Stimulated activated CD4-positive, alpha-beta T cell treated with anti-CD3 and anti-CD28 coated beads, Interleukin-12 subunit alpha, Interleukin-12 subunit beta, amount 100 ng/mL, for 4 hours (primary cell): ENCODE results near the gene TERB1.
"Not testable (repeated sequence)": the region's sequence is repeated elsewhere in the genome, so short reads cannot be mapped to it uniquely, and the experiment has no call there.

ENCODE experiments used
- DNase-seq: peaks from one replicate; pipeline ENCODE4 v3.0.0-alpha.2; 2020

The TERB1 gene

DNA sequence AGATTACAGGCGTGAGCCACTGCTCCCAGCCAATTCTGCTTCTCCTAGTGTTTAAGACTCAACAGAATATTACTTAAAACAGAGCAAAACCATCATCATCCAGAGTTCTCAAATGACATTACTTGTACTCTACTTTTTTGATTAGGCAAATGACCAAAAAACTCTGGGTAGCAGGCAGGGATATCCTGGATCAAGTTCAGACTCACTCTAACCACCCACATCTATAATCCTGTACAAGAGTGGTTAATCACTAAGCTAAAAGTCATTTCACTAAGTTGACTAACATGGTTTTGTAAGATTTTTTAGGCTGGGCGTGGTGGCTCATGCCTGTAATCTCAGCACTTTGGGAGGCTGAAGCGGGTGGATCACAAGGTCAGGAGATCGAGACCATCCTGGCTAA lies 22.6 kb upstream of the TERB1 start:
- DNase-seq = no peak

GRCh38 chr16:66814734-66815133 lies 13.3 kb upstream of the TERB1 start:
- DNase-seq = no peak

DNA sequence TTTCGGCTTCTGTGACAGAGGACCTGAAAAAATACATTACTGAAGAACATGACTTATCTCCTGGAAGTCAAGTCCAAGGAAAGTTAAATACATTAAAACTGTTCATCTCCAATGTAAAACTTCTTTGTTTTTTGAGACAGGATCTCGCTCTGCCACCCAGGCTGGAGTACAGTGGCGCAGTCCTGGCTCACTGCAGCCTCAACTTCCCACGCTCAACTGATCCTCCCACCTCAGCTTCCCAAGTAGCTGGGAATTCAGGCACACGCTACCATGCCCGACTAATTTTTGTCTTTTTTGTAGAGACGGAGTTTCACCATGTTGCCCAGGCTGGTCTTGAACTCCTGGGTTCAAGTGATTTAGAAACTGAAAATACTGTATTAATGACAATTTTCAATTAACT lies 9.7 kb upstream of the TERB1 start:
- DNase-seq = no peak

GRCh38 chr16:66810391-66810790 lies 9.0 kb upstream of the TERB1 start:
- DNase-seq = no peak

DNA sequence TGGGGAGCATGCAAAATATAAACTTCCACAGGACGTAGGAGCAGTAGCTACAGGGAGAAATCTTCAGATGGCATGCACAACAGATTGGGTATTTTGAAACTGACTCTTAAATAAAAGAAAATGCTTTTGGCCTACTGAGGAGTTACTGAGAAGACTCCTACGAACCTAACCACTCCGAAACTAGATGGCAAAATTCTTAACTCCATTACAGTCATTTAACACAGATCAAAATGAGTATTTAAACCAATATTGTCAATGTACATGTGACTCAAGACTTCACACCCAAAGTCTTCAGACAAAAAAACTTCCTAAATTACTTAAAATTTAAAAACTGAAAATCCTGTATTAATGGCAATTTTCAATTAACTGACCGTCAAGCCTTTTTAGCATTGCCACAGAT lies 8.4 kb upstream of the TERB1 start:
- DNase-seq = no peak

DNA sequence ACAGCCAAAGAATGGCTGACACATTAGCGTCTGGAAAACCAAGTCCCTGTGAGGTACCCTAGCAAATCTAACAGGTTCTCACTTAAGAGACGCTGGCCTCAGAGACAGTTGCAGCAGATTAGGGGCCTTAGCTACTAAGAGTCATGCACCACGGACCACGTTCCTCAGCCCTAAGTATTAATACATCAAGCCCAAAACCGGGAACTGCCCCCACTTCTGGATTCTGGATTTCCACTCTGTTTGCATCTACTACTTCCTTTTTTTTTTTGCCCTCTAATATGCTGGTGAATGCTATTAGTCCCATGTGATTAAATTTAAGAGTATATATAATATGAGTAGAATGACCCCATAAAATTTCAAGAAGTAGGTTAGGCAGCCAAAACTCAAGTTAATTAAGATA lies 775 bp upstream of the TERB1 start:
- DNase-seq = no peak

DNA sequence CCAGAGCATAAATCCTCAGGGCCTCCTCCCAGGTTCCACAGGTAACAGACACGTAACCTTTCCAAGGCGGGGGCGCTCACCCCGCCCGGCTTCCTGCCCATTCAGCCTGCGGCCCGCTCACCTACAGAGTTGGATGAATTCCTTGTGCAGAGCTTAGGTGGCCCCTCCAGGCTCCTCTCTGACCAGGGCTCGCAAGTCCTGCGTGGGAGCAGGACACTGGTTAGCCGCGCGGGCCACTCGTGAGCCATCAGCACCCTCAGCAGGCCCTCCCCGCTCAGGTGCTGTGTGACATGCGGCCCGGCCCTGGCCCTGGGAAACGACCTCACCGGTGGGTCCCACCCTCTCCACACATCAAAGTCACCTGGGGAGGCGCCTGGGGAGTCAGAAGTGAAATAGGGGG lies 528 bp downstream of the TERB1 start:
- no peak for DNase-seq

- no peak for DNase-seq
Observed at GRCh38 chr16:66798161-66798560, 3.2 kb downstream of the TERB1 start.

DNA sequence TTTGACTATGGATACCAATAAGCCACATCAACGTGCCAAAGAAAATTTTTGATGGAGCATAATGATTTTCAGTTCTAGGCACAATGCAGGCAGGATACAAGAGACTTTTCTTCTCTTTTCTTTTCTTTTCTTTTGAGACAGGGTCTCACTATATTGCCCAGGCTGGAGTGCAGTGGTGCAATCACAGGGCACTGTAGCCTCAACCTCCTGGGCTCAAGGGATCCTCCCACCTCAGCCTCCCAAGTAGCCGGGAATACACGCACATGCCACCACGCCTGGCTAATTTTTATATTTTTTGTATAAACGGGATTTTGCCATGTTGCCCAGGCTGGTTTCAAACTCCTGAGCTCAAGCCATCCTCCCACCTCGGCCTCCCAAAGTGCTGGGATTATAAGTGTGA lies 7.4 kb downstream of the TERB1 start:
- DNase-seq = not testable (repeated sequence)

DNA sequence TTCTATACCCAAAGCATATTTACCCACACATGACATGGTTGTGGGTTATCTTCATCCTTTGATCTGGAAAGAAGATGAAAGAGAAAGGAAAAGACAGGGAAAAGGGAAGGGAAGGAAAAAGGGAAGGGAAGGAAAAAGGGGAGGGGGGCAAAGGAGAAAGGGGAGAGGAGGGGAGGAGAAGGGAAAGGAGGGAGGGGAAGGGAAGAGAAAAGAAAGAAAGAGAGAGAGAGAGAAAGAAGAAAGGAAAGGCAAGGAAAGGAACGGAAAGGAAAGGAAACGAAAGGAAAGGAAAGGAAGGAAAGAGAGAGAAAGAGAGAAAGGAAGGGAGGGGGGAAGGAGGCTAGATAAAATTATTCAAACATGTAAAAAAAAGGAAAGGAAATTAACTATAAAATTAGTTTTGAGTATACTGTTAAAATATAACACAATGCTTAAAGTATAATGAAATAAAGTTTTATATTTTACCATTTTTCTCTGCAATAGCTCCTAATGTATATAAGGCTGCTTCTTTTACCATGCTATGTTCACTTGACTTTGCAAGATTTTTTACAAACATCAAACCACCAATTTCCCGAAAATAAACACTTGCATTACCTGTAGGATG lies 11.2 kb downstream of the TERB1 start:
- no peak for DNase-seq

- no peak for DNase-seq
Observed at GRCh38 chr16:66787427-66787826, 14.0 kb downstream of the TERB1 start.

- no peak for DNase-seq
Observed at GRCh38 chr16:66786551-66786950, 14.8 kb downstream of the TERB1 start.

GRCh38 chr16:66776457-66776856 lies 24.9 kb downstream of the TERB1 start:
- DNase-seq = no peak

DNA sequence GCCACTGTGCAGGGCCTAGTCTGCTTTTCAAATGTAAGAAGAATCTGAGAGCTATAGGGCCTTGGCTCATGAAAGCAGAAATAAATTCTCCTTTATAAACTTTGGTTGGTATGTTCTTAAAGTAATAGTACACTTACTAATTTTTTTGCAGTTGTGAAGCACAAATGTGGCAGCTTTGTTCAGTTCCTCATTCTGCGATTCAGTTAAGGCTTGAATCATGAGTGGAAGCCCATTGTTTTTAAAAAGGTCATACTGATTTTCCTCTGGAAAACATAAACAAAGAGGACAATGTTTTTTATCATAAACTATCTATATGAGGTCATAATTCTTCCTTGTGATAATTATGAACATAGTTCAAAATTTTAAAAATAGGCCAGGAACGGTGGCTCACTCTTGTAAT lies 26.4 kb downstream of the TERB1 start:
- DNase-seq = no peak

DNA sequence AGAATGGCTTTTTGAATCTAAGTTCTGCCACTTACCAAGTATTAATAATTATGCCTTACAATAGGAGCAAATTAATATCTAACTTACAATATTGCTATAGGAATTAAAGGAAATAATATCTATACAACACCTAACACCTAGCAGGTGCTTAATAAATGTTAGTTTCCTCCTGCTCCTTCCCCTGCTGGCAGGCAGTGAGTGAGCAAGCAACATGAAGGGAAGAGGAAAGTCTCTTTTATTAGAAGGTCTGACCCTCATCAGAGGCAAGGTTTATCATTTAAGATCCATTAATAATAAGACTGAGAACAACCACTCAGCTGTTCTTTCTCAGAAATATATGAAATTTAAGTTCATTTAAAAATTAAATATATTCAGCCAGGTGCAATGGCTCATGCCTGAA lies 43.3 kb downstream of the TERB1 start:
- no peak for DNase-seq

- no peak for DNase-seq
Observed at GRCh38 chr16:66754819-66755218, 46.6 kb downstream of the TERB1 start.

- no peak for DNase-seq
Observed at GRCh38 chr16:66754211-66754610, 47.2 kb downstream of the TERB1 start.

- no peak for DNase-seq
Observed at GRCh38 chr16:66752958-66753357, 48.4 kb downstream of the TERB1 start.

DNA sequence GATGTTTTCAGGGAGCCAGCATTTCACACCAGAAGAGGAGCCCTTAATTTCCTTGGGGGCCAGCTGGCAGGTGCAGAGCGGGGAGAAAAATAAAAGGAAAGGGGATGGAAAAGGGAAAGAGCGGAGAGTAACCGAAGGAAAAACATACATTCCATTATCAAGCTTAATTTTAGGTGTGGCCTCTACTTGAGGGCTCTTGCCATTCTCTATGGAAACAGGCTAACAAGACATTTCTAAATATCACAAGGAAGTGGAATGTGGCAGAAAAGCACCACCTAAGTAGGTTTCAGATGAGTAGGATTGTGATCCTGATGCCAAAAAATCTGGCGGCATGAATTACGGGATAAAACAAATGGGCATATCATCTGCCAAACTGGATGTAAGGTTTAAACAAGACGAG lies 49.0 kb downstream of the TERB1 start:
- no peak for DNase-seq

GRCh38 chr16:66751992-66752322 lies 49.4 kb downstream of the TERB1 start:
- DNase-seq = no peak

DNA sequence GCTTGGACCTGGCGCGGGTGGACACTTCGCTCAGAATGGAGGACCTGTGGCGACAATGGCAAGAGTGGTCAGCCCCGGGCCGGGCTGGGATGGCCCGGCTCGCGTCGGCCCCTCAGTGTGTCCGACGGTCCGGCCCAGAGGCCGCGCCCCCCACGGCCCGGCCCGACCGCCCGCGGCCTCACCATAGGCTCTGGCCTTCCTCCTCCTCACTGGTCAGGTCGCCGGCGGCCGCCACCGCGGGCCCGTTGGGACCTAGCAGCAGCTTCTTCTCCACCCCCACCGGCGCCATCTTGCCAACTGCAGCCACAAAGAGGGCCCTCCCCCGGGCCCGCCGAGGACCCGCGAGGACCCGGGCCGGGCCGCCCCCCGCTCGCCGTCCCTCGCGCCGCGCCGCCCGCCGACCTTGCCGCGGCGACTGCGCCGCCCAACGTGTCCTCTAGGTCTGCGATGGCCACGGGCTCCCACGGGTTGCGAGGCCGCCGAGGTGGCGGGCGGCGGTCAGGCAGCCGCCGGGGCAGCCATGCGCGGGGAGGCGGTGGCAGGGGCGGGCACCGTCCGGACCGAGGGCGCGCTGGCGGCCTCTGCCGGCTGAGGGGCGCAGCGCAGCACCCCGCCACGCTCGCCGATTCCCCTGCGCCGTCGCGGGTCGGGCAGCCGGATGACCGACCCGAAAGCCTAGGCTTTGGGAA lies 49.9 kb downstream of the TERB1 start, which contains the start of gene DYNC1LI2:
TSS of gene DYNC1LI2 (minus strand) at position 307 of the 689 bp plus-strand sequence. CDS start at position 289, 18 bp downstream.
- peak; percentile 78 for DNase-seq

DNA sequence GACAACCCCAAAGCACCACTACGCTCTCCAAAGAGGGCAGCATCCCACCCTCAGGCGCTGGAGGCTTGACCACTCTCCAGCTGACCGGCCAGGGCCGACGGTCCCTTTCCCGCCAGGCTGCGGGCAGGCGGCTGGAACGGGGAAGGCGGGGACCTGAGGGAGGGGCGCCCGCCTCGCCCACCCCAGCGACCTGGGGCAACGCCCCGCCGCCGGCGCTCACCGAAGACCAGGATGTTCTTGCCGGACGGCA lies 50.4 kb downstream of the TERB1 start:
- peak; percentile 7 for DNase-seq

GRCh38 chr16:66750279-66751052 lies 50.9 kb downstream of the TERB1 start:
- no peak for DNase-seq

DNA sequence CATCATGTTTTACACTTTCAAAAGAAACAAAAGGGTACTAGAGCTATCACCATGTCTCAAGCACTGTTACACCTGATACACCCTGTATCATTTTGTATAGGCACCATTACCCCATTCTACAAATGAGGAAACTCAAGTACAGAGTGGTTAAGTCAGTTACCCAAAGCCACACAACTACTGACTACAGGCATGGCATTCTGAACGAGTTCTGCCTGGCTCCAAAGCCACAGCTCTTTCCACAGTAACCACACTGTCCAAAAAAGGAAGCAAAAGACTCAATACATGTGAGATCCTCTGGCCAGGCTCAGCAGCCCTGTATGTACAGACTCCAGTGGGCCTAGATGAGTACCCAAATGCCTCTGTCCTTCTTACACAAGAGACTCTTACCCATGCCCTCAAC lies 54.7 kb downstream of the TERB1 start:
- no peak for DNase-seq

DNA sequence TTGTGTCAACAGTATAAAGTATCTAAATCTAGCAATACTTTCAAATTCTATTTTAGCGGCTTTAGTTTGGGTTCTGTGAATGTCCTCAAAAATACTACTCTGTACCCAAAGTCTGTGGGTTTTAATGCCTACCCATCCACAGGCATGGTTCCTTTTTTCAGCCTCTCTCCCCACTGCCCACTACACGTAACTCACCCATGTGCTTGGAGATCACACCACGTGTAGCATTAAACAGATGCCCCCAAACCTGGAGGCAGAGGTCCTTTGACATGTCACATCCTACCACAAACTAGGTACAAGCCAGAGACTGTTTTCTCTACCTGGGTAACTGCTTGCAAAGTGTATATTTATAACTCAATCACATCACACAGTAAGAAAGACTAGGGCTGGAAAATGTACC lies 55.3 kb downstream of the TERB1 start:
- no peak for DNase-seq
